GM12801 (cell line): ENCODE results near the gene MAP1B.

Source experiments
- TF ChIP-seq, protein P1 (sequence below): IDR thresholded peaks from one replicate; pipeline ENCODE4 v1.5.1; 2011; ENCODE audit warnings: control low read depth; ENCODE audit not compliant: insufficient read length; ENCODE audit errors: extremely low read depth

MAP1B gene

DNA sequence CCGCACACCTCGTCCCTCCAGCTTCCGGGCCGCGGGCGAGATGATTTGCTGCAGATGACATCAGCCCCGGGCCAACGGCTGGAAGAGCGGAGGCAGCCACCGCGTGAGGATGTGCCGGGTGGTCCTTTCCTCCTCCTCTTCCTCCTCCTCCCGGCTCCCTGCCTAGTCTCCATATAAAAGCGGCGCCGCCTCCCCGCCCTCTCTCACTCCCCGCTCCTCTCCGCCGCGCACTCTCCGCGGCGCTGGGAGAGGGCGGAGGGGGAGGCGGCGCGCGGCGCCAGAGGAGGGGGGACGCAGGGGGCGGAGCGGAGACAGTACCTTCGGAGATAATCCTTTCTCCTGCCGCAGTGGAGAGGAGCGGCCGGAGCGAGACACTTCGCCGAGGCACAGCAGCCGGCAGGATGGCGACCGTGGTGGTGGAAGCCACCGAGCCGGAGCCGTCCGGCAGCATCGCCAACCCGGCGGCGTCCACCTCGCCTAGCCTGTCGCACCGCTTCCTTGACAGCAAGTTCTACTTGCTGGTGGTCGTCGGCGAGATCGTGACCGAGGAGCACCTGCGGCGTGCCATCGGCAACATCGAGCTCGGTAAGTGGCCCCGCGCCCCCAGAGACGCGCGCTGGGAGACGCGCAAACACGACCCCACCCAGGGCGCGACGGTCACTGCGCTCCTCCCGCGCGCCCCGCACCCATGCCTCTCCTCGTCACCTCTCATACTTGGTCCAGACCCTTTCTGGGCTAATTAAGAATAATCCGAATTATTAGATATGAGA lies at the start of gene MAP1B:
MAP1B (plus strand) TSS at position 345 of the 770 bp plus-strand sequence; CDS start at position 402, 57 bp downstream.
- TF ChIP-seq, protein P1, sequence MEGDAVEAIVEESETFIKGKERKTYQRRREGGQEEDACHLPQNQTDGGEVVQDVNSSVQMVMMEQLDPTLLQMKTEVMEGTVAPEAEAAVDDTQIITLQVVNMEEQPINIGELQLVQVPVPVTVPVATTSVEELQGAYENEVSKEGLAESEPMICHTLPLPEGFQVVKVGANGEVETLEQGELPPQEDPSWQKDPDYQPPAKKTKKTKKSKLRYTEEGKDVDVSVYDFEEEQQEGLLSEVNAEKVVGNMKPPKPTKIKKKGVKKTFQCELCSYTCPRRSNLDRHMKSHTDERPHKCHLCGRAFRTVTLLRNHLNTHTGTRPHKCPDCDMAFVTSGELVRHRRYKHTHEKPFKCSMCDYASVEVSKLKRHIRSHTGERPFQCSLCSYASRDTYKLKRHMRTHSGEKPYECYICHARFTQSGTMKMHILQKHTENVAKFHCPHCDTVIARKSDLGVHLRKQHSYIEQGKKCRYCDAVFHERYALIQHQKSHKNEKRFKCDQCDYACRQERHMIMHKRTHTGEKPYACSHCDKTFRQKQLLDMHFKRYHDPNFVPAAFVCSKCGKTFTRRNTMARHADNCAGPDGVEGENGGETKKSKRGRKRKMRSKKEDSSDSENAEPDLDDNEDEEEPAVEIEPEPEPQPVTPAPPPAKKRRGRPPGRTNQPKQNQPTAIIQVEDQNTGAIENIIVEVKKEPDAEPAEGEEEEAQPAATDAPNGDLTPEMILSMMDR: no peak

DNA sequence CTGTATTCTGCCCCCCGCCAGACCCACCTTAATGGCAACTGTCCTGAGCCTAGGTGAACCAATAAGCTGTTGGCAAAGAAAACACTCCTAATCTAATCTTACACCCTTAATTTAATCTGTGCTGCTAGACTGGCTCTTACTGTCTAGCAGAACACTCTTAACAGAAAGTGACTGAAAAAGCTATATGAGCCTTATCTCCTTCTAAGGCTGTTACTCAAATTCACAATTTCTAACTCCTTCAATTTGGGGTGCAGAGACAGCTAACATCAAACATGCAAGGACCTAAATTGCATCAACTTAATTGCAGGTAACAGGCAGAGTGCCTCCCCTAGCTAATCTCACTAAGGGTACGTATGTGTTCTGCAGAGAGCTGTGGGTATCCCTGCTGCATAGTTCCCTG lies 49.5 kb upstream of the MAP1B start:
- TF ChIP-seq, protein P1: no peak

DNA sequence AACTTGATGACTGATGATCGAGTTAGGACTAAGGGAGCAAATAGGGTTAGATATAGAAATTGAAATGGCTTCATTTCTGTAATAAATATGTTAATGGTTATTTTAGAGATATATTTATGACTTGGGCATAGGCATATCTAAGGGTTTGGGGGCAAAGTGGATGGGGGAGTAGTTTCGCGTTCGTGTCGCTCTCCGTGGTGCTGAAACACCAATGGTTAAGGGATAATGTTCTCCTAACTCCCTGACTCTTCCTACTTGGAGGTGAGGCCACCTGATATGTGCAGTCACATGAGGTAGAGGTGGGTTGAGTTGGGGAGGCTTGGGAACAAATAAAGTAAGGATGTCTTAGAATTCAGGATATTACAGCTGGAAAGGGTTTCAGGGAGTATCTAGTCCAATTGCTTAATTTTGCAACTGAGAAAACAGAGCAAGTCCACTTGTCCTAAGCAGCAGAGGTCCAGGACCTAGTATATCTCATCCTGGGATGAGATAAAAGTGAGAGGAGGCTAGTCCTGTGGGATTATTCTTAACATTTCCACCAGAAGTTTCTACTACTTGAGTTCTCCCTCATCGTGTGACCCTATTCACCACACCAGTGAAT lies 44.0 kb upstream of the MAP1B start:
- TF ChIP-seq, protein P1: no peak

DNA sequence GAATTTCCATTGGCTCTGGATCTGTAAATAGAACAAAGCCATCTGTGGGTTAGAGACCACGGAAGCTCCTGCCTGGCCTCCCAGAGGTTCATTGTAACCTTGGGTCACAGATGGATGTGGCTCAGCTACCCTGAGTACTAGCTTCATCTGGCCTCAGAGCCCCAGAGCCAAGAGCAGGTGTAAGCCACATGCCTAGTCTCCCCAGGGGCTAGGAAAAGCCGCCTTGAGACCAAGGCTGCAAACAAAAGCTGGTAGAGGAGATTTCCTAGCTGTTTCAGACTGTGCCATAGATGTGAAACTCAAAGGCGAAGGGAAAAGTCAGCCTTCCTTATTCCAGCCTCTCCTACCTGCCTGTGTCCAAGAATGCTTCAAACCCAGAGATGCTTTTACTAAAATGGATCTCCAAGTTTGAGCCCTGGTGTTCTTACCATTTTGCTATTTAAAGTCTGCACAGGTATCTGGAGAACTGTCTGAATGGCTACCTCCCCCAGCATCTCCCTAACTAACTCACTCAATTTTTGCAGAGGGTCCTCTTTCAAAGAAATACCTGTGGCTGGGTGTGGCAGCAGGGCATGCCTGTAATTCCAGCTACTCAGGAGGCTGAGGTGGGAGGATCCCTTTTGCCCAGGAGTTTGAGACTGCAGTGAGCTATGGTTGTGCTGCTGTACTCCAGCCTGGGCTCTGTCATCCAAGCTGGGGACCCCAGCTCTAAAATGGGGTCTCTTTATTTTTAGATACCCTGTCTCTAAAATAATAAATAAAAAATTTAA lies 42.3 kb upstream of the MAP1B start:
- TF ChIP-seq, protein P1: no peak

DNA sequence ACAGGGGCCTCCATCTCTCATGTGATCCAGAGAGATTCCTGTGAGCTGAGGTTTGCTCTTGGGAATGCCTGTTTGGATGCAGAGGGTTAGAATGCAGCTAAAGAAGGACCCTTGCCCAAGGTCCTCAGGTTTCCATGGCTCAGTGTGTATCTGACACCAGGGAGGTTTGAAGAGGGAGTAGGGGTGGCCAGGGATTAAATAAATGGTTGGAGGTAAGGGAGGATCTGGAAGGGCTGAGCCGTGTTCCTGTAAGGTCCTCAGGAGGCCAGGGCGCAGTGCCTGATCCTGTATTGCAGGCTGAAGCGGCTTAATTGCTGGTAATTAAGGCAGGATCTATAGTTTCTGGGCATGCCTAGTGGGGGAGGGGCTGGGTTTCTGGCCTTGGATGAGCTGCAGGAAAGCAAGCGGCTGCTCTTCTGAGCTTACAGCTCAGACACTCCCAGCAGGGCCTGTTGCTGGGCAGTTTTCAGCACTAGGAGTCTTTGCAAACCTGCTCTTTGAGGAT lies 41.5 kb upstream of the MAP1B start:
- TF ChIP-seq, protein P1: no peak

DNA sequence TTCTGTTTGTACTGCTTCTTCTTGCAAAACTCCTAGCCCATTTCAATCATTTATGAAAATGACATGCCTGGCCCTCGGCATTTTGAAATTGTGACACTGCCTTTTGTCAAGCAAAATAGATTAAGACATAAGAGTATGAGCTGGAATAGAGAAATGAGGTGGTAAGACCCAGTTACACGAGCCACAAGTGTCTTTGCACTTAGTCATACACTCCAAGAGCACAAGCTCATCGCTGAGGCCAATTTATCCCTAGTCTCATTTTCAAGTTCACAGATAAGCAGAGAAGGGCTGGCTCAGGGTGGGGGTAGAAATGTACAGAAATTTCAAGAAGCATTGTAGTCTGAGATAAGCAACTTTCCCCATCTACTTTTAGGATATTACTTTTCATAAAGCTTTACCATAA lies 40.6 kb upstream of the MAP1B start:
- TF ChIP-seq, protein P1: no peak
